Keratinocyte (primary cell): Measurements from ENCODE around the gene RPS6KA5. TPM values are rescaled to one million over a fixed set of nuclear protein-coding genes. Genes with fewer than 3 reads are reported as not detected.

ENCODE experiments used
- DNase-seq: peaks from one replicate; pipeline ENCODE4 v3.0.0-alpha.2; 2011; ENCODE audit warnings: low read depth, missing footprints, low spot score
- FAIRE-seq: peaks from 2 replicates; lab custom pipeline; 2011; peaks lifted over from hg19 to GRCh38; lab: Jason Lieb, UNC
- H2AFZ ChIP-seq: 2 replicates; pipeline ENCODE4 v1.6.0; 2012; ENCODE audit warnings: low read length, control low read depth, inconsistent platforms; ENCODE audit not compliant: control insufficient read depth
- H3K27ac ChIP-seq: 2 replicates; pipeline ENCODE4 v1.5.1; 2011; ENCODE audit warnings: low read length; ENCODE audit not compliant: control insufficient read depth, insufficient read depth
- H3K27me3 ChIP-seq: 3 replicates; pipeline ENCODE4 v1.6.0; 2011; ENCODE audit warnings: low read length; ENCODE audit not compliant: control insufficient read depth, insufficient read depth; ENCODE audit errors: extremely low read depth
- H3K36me3 ChIP-seq, 2 experiments: 2 replicates in 1 of 2; 3 replicates in 1 of 2; pipeline ENCODE4 v1.5.1; 2011; ENCODE audit warnings: low read length in 2 of 2, mild to moderate bottlenecking in 1 of 2; ENCODE audit not compliant: control insufficient read depth in 2 of 2, insufficient read depth in 2 of 2; ENCODE audit errors: extremely low read depth in 1 of 2
- H3K4me1 ChIP-seq: 3 replicates; pipeline ENCODE4 v1.5.1; 2011; ENCODE audit warnings: low read length; ENCODE audit not compliant: control insufficient read depth, insufficient read depth; ENCODE audit errors: extremely low read depth
- H3K4me2 ChIP-seq: 3 replicates; pipeline ENCODE4 v1.6.0; 2011; ENCODE audit warnings: low read depth, low read length; ENCODE audit not compliant: control insufficient read depth, insufficient read depth; ENCODE audit errors: extremely low read depth
- H3K4me3 ChIP-seq, 3 experiments: fragments of 200-600 bp in 1 of 3; sonication (generic) in 1 of 3; 2 replicates in 2 of 3; 3 replicates in 1 of 3; pipeline ENCODE4 v1.5.1; 2011 to 2016; ENCODE audit warnings: low read length in 3 of 3, mild to moderate bottlenecking in 3 of 3, control low read depth in 2 of 3, inconsistent platforms in 1 of 3, low read depth in 1 of 3, mixed read lengths in 1 of 3, mixed run types in 1 of 3, moderate library complexity in 1 of 3; ENCODE audit not compliant: control insufficient read depth in 2 of 3, insufficient read depth in 2 of 3; ENCODE audit errors: extremely low read depth in 1 of 3
- H3K79me2 ChIP-seq: 2 replicates; pipeline ENCODE4 v1.6.0; 2012; ENCODE audit warnings: low read length; ENCODE audit not compliant: control insufficient read depth, insufficient read depth
- H3K9ac ChIP-seq: 3 replicates; pipeline ENCODE4 v1.6.0; 2011; ENCODE audit warnings: low read length; ENCODE audit not compliant: control insufficient read depth, insufficient read depth; ENCODE audit errors: extremely low read depth
- H3K9me1 ChIP-seq: 3 replicates; pipeline ENCODE4 v1.6.0; 2011; ENCODE audit warnings: low read length; ENCODE audit not compliant: control insufficient read depth, insufficient read depth; ENCODE audit errors: extremely low read depth
- H3K9me3 ChIP-seq: 2 replicates; pipeline ENCODE4 v1.5.1; 2012; ENCODE audit warnings: low read depth, low read length; ENCODE audit not compliant: control insufficient read depth
- H4K20me1 ChIP-seq: 3 replicates; pipeline ENCODE4 v1.6.0; 2011; ENCODE audit warnings: low read length; ENCODE audit not compliant: control insufficient read depth, insufficient read depth; ENCODE audit errors: extremely low read depth
- EZH2 ChIP-seq: IDR thresholded peaks from one replicate; pipeline ENCODE4 v1.6.1; 2012; ENCODE audit warnings: inconsistent platforms, mild to moderate bottlenecking, low read length, moderate library complexity
- dilution Hi-C: fragments of 300-500 bp; cut with MboI; formaldehyde crosslinking; loops from one replicate; pipeline ENCODE4 v1.7.0; 2020; ENCODE audit warnings: low sequenced_read_pairs; ENCODE audit not compliant: extremely low pct_ligation_motif_present
- polyA plus RNA-seq, 5 experiments: library from polyadenylated mRNA; depleted of rRNA in 3 of 5; stranded (reverse) in 3 of 5; stranded (forward) in 1 of 5; unstranded in 1 of 5; fragments of >200 nt; gene quantifications; 1 replicate in 1 of 5; 2 replicates in 3 of 5; 3 replicates in 1 of 5; pipeline versions ENCODE4 v1.2.1 to v1.2.3, GENCODE V29; 2011 to 2012; ENCODE audit warnings: missing spikeins in 2 of 5, low read depth in 1 of 5, low replicate concordance in 1 of 5
- TF ChIP-seq, protein P1 (sequence below), 3 experiments: IDR thresholded peaks in 1 of 3; conservative IDR thresholded peaks in 1 of 3; optimal IDR thresholded peaks in 1 of 3; 2 replicates in 2 of 3; 3 replicates in 1 of 3; pipeline versions ENCODE3 to v1.5.1; 2011; ENCODE audit warnings: low read length in 3 of 3, mild to moderate bottlenecking in 3 of 3, moderate library complexity in 2 of 3, control low read depth in 1 of 3, inconsistent platforms in 1 of 3; ENCODE audit not compliant: insufficient read depth in 2 of 3; ENCODE audit errors: extremely low read depth in 1 of 3

RPS6KA5 gene
- polyA plus RNA-seq, 1 donor (not counting 4 experiments of a cell fraction or from before 2014, with no cell fraction given): 2.9 TPM

DNA sequence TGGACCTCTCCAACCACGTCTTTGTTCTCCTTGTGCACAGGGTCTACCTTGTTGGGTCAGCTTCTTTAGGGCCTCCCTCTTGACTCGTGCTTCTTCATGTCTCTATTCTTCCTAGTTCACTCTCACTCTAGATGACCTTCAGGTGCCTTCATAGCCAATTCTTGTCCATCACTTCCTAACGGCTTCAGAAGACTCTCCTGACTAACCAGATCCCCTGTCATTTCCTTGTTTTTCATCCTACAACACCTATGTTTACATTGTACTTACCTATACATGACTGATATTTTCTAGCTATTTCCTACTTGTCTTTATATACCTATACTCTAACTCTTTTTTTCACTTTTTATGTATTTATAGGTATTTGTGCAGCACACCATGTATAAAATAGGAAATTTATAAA lies 117.1 kb downstream of the RPS6KA5 start:
- H3K27ac ChIP-seq: no peak overlapping the region
- H3K4me2 ChIP-seq: no peak overlapping the region
- no peaks in the 10 kb centered on the region for H3K27me3 ChIP-seq
- no peak overlapping the region for H3K4me3 ChIP-seq
- no peaks in the 10 kb centered on the region for H3K4me1 ChIP-seq
- no peaks in the 10 kb centered on the region for H3K9me3 ChIP-seq
- no peaks in the 10 kb centered on the region for H4K20me1 ChIP-seq
- DNase-seq: no peak
- H3K79me2 ChIP-seq: no peaks in the 10 kb centered on the region
- H3K9ac ChIP-seq: no peak overlapping the region
- no peaks in the 10 kb centered on the region for H3K9me1 ChIP-seq
- dilution Hi-C loops: no loop called here
- no peak overlapping the region for H2AFZ ChIP-seq
- TF ChIP-seq, protein P1, sequence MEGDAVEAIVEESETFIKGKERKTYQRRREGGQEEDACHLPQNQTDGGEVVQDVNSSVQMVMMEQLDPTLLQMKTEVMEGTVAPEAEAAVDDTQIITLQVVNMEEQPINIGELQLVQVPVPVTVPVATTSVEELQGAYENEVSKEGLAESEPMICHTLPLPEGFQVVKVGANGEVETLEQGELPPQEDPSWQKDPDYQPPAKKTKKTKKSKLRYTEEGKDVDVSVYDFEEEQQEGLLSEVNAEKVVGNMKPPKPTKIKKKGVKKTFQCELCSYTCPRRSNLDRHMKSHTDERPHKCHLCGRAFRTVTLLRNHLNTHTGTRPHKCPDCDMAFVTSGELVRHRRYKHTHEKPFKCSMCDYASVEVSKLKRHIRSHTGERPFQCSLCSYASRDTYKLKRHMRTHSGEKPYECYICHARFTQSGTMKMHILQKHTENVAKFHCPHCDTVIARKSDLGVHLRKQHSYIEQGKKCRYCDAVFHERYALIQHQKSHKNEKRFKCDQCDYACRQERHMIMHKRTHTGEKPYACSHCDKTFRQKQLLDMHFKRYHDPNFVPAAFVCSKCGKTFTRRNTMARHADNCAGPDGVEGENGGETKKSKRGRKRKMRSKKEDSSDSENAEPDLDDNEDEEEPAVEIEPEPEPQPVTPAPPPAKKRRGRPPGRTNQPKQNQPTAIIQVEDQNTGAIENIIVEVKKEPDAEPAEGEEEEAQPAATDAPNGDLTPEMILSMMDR (optimal IDR thresholded peaks at IDR 0.05 in 1 of 3, IDR thresholded peaks at IDR 0.05 in 1 of 3, conservative IDR thresholded peaks at IDR 0.05 in 1 of 3; ENCODE audit: extremely low read depth in 1 of 3, insufficient read depth in 2 of 3, low read length in 3 of 3): no peak
- TF ChIP-seq EZH2: no peak
- no peaks in the 10 kb centered on the region for H3K36me3 ChIP-seq
- FAIRE-seq: no peak

DNA sequence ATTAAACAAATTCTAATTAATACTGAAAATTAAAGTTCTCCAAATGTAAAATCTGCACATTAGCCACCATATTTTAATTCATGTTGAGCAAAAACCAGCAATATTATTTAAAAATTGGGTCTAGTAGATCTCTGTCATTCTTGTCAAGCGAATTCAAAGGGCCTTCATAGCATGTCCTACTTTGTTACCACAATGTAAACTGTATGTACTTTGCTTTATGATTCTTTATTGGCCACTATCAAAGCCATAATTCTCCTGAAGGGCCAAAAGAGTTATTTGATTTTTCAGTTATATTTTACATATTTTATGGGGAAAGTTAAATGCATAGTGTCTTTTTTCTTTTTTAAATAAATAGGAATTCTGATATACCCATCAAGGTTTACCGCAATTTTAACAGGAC lies 117.9 kb downstream of the RPS6KA5 start:
- Histone ChIP-seq H3K9me1 (no peaks in the 10 kb centered on the region), H3K4me1 (no peaks in the 10 kb centered on the region), H3K9ac (no peak overlapping the region), H3K4me2 (no peak overlapping the region), H3K79me2 (no peaks in the 10 kb centered on the region), H3K4me3 (no peak overlapping the region), H3K27ac (no peak overlapping the region), H4K20me1 (no peaks in the 10 kb centered on the region), H3K27me3 (no peaks in the 10 kb centered on the region), H3K9me3 (no peaks in the 10 kb centered on the region), H2AFZ (no peak overlapping the region), H3K36me3 (no peaks in the 10 kb centered on the region)
- TF ChIP-seq EZH2: no peak
- TF ChIP-seq, protein P1 (optimal IDR thresholded peaks at IDR 0.05 in 1 of 3, IDR thresholded peaks at IDR 0.05 in 1 of 3, conservative IDR thresholded peaks at IDR 0.05 in 1 of 3; ENCODE audit: extremely low read depth in 1 of 3, insufficient read depth in 2 of 3, low read length in 3 of 3): no peak
- DNase-seq (no peak), FAIRE-seq (no peak)
- dilution Hi-C loops: no loop called here
